Activated B cell treated with CpG ODN at 0.5 μM for 24 hours (primary cell): ENCODE results near the gene ARHGEF10L. TPM values are rescaled to one million over a fixed set of nuclear protein-coding genes. Genes with fewer than 3 reads are reported as not detected.

Source experiments
- ATAC-seq: fragments of 200-7000 bp; cut with Tn5 transposase; one replicate; pipeline ENCODE4 v1.10.0; 2021; ENCODE audit warnings: low read depth, mild to moderate bottlenecking, moderate library complexity
- CTCF ChIA-PET: fragments of 350-600 bp; sonication (Branson Sonifier 250); formaldehyde crosslinking; loops from one replicate; lab custom pipeline; 2021; ENCODE audit warnings: antibody characterized with exemption; lab: Charles Lee
- POLR2A ChIA-PET: fragments of 350-600 bp; sonication (Branson Sonifier 250); formaldehyde crosslinking; loops from one replicate; lab custom pipeline; 2021; ENCODE audit warnings: antibody characterized with exemption; lab: Charles Lee
- DNase-seq: peaks from one replicate; pipeline ENCODE4 v3.0.0; 2022
- H3K27ac Mint-ChIP-seq: one replicate; pipeline ENCODE4 v1.8.0; 2020; ENCODE audit warnings: mixed read lengths
- H3K27me3 Mint-ChIP-seq: one replicate; pipeline ENCODE4 v1.8.0; 2021; ENCODE audit warnings: mixed read lengths
- H3K36me3 Mint-ChIP-seq: one replicate; pipeline ENCODE4 v1.8.0; 2021; ENCODE audit warnings: low read depth, mixed read lengths
- H3K4me1 Mint-ChIP-seq: one replicate; pipeline ENCODE4 v1.8.0; 2021; ENCODE audit warnings: mixed read lengths
- H3K4me3 Mint-ChIP-seq: one replicate; pipeline ENCODE4 v1.8.0; 2020; ENCODE audit warnings: mild to moderate bottlenecking, mixed read lengths
- H3K9me3 Mint-ChIP-seq: one replicate; pipeline ENCODE4 v1.8.0; 2020; ENCODE audit warnings: mixed read lengths
- intact Hi-C: fragments of 100-400 bp; cut with micrococcal nuclease; formaldehyde crosslinking; loops from one replicate; pipeline ENCODE4 v1.15.1; 2024
- total RNA-seq: library from RNA; stranded (reverse); gene quantifications from 2 replicates; pipeline ENCODE4 v1.2.3, GENCODE V29; 2022
- TF ChIP-seq, protein P1 (sequence below): fragments of 200-600 bp; IDR thresholded peaks from one replicate; pipeline ENCODE4 v1.8.0; 2022; ENCODE audit warnings: antibody characterized with exemption, mild to moderate bottlenecking

Gene ARHGEF10L
- total RNA-seq, 1 donor from 2014 or later: 0.62 TPM

GRCh38 chr1:17649371-17650106, 110.0 kb downstream of the ARHGEF10L start:
- no peak for DNase-seq
- intact Hi-C loops: no loop called here
- H3K4me3 Mint-ChIP-seq: no peak overlapping the region
- TF ChIP-seq, protein P1, sequence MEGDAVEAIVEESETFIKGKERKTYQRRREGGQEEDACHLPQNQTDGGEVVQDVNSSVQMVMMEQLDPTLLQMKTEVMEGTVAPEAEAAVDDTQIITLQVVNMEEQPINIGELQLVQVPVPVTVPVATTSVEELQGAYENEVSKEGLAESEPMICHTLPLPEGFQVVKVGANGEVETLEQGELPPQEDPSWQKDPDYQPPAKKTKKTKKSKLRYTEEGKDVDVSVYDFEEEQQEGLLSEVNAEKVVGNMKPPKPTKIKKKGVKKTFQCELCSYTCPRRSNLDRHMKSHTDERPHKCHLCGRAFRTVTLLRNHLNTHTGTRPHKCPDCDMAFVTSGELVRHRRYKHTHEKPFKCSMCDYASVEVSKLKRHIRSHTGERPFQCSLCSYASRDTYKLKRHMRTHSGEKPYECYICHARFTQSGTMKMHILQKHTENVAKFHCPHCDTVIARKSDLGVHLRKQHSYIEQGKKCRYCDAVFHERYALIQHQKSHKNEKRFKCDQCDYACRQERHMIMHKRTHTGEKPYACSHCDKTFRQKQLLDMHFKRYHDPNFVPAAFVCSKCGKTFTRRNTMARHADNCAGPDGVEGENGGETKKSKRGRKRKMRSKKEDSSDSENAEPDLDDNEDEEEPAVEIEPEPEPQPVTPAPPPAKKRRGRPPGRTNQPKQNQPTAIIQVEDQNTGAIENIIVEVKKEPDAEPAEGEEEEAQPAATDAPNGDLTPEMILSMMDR: no peak
- H3K27ac Mint-ChIP-seq: no peak overlapping the region
- no peaks in the 10 kb centered on the region for H3K4me1 Mint-ChIP-seq
- no peaks in the 10 kb centered on the region for H3K36me3 Mint-ChIP-seq
- H3K9me3 Mint-ChIP-seq: no peaks in the 10 kb centered on the region
- CTCF ChIA-PET: no interaction called here
- ATAC-seq: no peak
- H3K27me3 Mint-ChIP-seq: no peaks in the 10 kb centered on the region
- POLR2A ChIA-PET: no interaction called here

DNA sequence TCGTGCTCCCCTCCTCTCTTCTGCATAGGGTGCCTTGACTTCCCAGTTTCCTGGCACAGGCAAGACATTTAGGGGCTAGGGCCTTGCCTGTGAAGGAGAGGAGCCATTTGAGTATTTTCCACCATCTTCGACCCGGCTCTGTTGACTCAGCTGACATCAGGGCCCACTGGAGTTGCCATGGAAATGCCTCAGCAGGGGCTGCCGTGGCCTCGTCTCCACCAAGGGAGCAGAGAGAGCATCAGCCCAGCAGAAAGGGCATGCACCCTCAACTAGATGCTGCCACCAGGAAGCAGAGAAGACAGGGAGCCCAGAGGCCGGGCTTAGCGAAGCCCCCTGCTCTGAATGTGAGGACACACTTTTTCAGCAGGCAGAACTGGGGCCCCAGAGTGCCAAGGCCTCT, 113.8 kb downstream of the ARHGEF10L start:
- CTCF ChIA-PET: interaction anchor here (1.2 to 1.6 kb wide), 2 partner anchors 10 to 447 kb away, joined by 3 to 7 read pairs; no protein-coding TSS in a partner anchor

GRCh38 chr1:17653728-17654351, 114.3 kb downstream of the ARHGEF10L start:
- intact Hi-C loops: loop anchor here (2.0 kb wide), 1 partner anchor 447 kb away; no protein-coding TSS in a partner anchor
- ATAC-seq: peak; percentile 34
- TF ChIP-seq, protein P1: no peak

More for the DNA sequence above, 113.8 kb downstream of the ARHGEF10L start:
- no peak overlapping the region for H3K27ac Mint-ChIP-seq
- TF ChIP-seq, protein P1: no peak
- POLR2A ChIA-PET: interaction anchor here (0.6 kb wide), 1 partner anchor 579 kb away, joined by 6 read pairs; no protein-coding TSS in a partner anchor
- H3K4me3 Mint-ChIP-seq: no peak overlapping the region
- H3K4me1 Mint-ChIP-seq: no peaks in the 10 kb centered on the region
- no peaks in the 10 kb centered on the region for H3K27me3 Mint-ChIP-seq
- ATAC-seq (no peak), DNase-seq (no peak)
- intact Hi-C loops: loop anchor here (2.0 kb wide), 1 partner anchor 448 kb away; no protein-coding TSS in a partner anchor
- H3K36me3 Mint-ChIP-seq: no peaks in the 10 kb centered on the region
- no peaks in the 10 kb centered on the region for H3K9me3 Mint-ChIP-seq

DNA sequence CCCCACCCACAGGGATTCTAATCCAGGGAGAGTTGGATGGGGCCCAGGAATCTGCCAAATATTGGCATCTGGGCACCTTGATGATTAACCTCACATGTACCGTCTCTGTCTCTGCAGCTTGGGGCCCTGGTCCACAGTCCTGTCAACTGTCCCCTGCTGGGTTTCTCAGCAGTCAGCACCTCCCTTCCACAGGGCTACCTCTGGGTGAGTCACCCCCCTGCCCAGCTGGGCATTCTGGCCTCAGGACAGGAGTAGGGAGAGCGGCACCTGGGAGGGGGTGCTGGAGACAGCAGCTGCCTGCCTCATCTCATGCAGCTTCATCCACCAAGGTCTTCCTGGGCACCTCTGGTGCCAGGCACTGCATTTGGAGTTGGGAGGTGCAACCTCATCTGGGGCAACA, 115.0 kb downstream of the ARHGEF10L start:
- intact Hi-C loops: no loop called here
- Mint-ChIP-seq H3K36me3 (no peaks in the 10 kb centered on the region), H3K4me3 (no peak overlapping the region), H3K9me3 (no peaks in the 10 kb centered on the region), H3K27ac (no peak overlapping the region), H3K27me3 (no peaks in the 10 kb centered on the region), H3K4me1 (peaks cover 4% of the 10 kb centered on the region)
- ChIA-PET CTCF (interaction anchor here (1.2 to 1.6 kb wide), 2 partner anchors 9 to 446 kb away, joined by 3 to 7 read pairs; no protein-coding TSS in a partner anchor), POLR2A (no interaction called here)
- DNase-seq: no peak
- TF ChIP-seq, protein P1: no peak
- ATAC-seq: no peak

More at GRCh38 chr1:17653728-17654351, 114.3 kb downstream of the ARHGEF10L start:
- ChIA-PET POLR2A (no interaction called here), CTCF (interaction anchor here (1.2 to 1.6 kb wide), 2 partner anchors 9 to 447 kb away, joined by 3 to 7 read pairs; no protein-coding TSS in a partner anchor)
- Mint-ChIP-seq H3K9me3 (no peaks in the 10 kb centered on the region), H3K4me3 (no peak overlapping the region), H3K36me3 (no peaks in the 10 kb centered on the region), H3K4me1 (peaks cover 2% of the 10 kb centered on the region), H3K27me3 (no peaks in the 10 kb centered on the region), H3K27ac (no peak overlapping the region)
- peak; percentile 31 for DNase-seq

DNA sequence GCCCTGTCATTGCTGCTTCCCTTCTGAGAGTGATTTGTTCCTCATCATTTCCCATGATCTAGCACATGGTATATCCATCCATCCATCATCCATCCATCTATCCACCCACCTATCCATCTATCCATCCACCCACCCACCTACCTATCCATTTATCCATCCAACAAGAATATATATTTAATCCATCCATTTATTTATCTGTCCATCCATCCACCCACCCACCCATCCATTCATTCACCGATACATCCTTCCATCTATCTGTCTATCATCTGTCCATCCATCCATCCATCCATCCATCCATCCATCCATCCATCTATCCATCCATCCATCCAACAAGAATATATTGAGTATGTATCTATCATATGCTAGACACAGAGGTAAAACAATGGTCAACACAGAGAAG, 115.7 kb downstream of the ARHGEF10L start:
- no peak overlapping the region for H3K27ac Mint-ChIP-seq

More for the DNA sequence above, 115.7 kb downstream of the ARHGEF10L start:
- Mint-ChIP-seq H3K27me3 (no peaks in the 10 kb centered on the region), H3K4me3 (no peak overlapping the region), H3K4me1 (peaks cover 4% of the 10 kb centered on the region), H3K36me3 (no peaks in the 10 kb centered on the region), H3K9me3 (no peaks in the 10 kb centered on the region)
- TF ChIP-seq, protein P1: no peak
- ChIA-PET POLR2A (no interaction called here), CTCF (no interaction called here)
- intact Hi-C loops: no loop called here
- DNase-seq (no peak), ATAC-seq (no peak)
